ENCODE results near the gene TNS1. TPM values are rescaled to one million over a fixed set of nuclear protein-coding genes. Genes with fewer than 3 reads are reported as not detected.

Gene TNS1
- total RNA-seq, 1 experiment from 2014 or later = 0.49 TPM

- no peaks in the 10 kb centered on the region for H3K9me3 ChIP-seq (ENCODE audit: control insufficient read depth, insufficient read depth, low read depth, low read length)
- in situ Hi-C loops (cut with HindIII; ENCODE audit: low pct_unique_long_range_greater_than_20kb, low sequenced_read_pairs) (no loop called here), intact Hi-C loops (cut with micrococcal nuclease; ENCODE audit: unreplicated experiment) (no loop called here)
- TF ChIP-seq CTCF (IDR thresholded peaks at IDR 0.05) (no peak), REST (IDR thresholded peaks at IDR 0.05; ENCODE audit: insufficient read depth in 1 of 2, low read depth in 2 of 2, low read length in 1 of 2) (no peak), SIN3A (IDR thresholded peaks at IDR 0.05; ENCODE audit: borderline replicate concordance, insufficient read depth, low read depth, low read length) (no peak), POLR2AphosphoS5 (IDR thresholded peaks at IDR 0.05; ENCODE audit: low read depth, low read length) (no peak), TCF7L2 (IDR thresholded peaks at IDR 0.05; ENCODE audit: low read depth, low read length) (no peak)
- H3K36me3 ChIP-seq (ENCODE audit: control insufficient read depth, insufficient read depth, low read length) = no peaks in the 10 kb centered on the region
- no peak overlapping the region for H3K4me3 ChIP-seq (ENCODE audit: low read depth in 2 of 2, low read length in 2 of 2)
- ChIA-PET CTCF (no interaction called here), POLR2A (no interaction called here)
- no peaks in the 10 kb centered on the region for H3K4me1 ChIP-seq (ENCODE audit: control insufficient read depth, insufficient read depth, low read length)
- no peak for ATAC-seq
- no peak for DNase-seq (ENCODE audit: low read depth, low spot score)
- no peak overlapping the region for H3K27ac ChIP-seq (ENCODE audit: low read length)
- BruUV-seq (replicated peaks) = no TSS peak
- H3K27me3 ChIP-seq (ENCODE audit: control insufficient read depth, insufficient read depth, low read length) = 0 out of 2 replicates have a peak, but pooled peaks cover under 1% of the 10 kb centered on the region
Measured at GRCh38 chr2:217937446-217937845, 65.3 kb downstream of the TNS1 start.

- no TSS peak for BruUV-seq (replicated peaks)
- no peak for DNase-seq (ENCODE audit: low read depth, low spot score)
- intact Hi-C loops (cut with micrococcal nuclease; ENCODE audit: unreplicated experiment) = no loop called here
Measured at GRCh38 chr2:217936952-217937351, 65.8 kb downstream of the TNS1 start.

More at GRCh38 chr2:217936952-217937351, 65.8 kb downstream of the TNS1 start:
- H3K36me3 ChIP-seq (ENCODE audit: control insufficient read depth, insufficient read depth, low read length) = no peaks in the 10 kb centered on the region
- TF ChIP-seq REST (IDR thresholded peaks at IDR 0.05; ENCODE audit: insufficient read depth in 1 of 2, low read depth in 2 of 2, low read length in 1 of 2) (no peak), POLR2AphosphoS5 (IDR thresholded peaks at IDR 0.05; ENCODE audit: low read depth, low read length) (no peak), TCF7L2 (IDR thresholded peaks at IDR 0.05; ENCODE audit: low read depth, low read length) (no peak), SIN3A (IDR thresholded peaks at IDR 0.05; ENCODE audit: borderline replicate concordance, insufficient read depth, low read depth, low read length) (no peak), CTCF (IDR thresholded peaks at IDR 0.05) (no peak)
- H3K27me3 ChIP-seq (ENCODE audit: control insufficient read depth, insufficient read depth, low read length) = 0 out of 2 replicates have a peak, but pooled peaks cover 2% of the 10 kb centered on the region
- H3K27ac ChIP-seq (ENCODE audit: low read length) = no peak overlapping the region
- no peaks in the 10 kb centered on the region for H3K4me1 ChIP-seq (ENCODE audit: control insufficient read depth, insufficient read depth, low read length)
- CTCF ChIA-PET = no interaction called here
- no peaks in the 10 kb centered on the region for H3K9me3 ChIP-seq (ENCODE audit: control insufficient read depth, insufficient read depth, low read depth, low read length)
- POLR2A ChIA-PET = no interaction called here
- no peak overlapping the region for H3K4me3 ChIP-seq (ENCODE audit: low read depth in 2 of 2, low read length in 2 of 2)
- in situ Hi-C loops (cut with HindIII; ENCODE audit: low pct_unique_long_range_greater_than_20kb, low sequenced_read_pairs) = no loop called here
- no peak for ATAC-seq

Measured in Panc1 (cell line).